HG03575 (cell line): ENCODE data around the gene IRAK4.

ENCODE experiments used
- ATAC-seq: cut with Tn5 transposase; IDR thresholded peaks from one replicate; pipeline ENCODE4 v1.9.1; 2021; ENCODE audit not compliant: unreplicated experiment, insufficient number of reproducible peaks, low FRiP score; ENCODE audit errors: extremely low read depth

Gene IRAK4

GRCh38 chr12:43827093-43827492 lies 68.3 kb downstream of the IRAK4 start:
- ATAC-seq, result no peak

DNA sequence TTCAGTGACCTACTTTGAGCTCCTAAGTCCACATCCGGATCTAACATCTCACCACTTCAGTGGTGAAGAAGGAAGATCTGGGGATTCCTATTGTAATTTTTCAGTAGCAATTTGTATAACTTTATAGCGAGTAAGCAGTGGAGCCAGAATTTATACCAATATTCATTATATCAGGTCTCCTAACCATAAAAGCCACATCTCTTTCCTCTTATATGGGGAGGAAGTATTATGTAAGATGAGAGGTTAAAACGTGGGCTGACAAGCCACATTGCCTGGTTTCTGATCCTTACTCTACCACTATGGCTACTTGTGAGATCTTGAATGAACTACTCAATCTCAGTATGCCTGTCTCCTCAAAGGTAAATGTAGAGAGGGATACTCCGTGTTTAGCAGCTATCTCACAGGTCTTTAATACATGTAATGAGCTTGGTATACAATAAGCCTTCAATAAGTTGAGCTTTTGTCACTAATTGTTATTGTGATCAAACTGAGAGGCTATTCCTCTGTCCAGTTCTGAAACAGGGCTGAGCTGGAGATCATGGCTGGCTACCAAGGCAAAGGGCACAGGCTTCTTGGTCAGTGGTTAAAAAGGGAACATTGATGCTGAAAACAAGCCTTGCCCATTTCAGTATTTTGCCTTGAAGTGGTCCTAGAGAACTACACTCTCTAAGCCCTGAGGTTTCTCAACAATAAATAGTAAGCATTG lies 73.9 kb downstream of the IRAK4 start:
- ATAC-seq, result no peak

GRCh38 chr12:43835264-43835655 lies 76.5 kb downstream of the IRAK4 start:
- ATAC-seq, result peak; percentile 11

GRCh38 chr12:43835656-43836474 lies 77.1 kb downstream of the IRAK4 start, which contains the start of gene TMEM117:
TMEM117 (plus strand) TSS chr12:43836081.
- ATAC-seq, result peak; percentile 36

- ATAC-seq, result peak; percentile 14
These were observed 77.8 kb downstream of the IRAK4 start for GRCh38 chr12:43836475-43836989.
